SK-N-SH treated with all-trans-retinoic acid at 6 μM for 48 hours (cell line): ENCODE data around the gene TTC19.

ENCODE experiments used
- ARNTL ChIP-seq: fragments of 450-650 bp; formaldehyde crosslinking; IDR thresholded peaks from 2 replicates; pipeline ENCODE4 v1.5.0; 2020; ENCODE audit warnings: low read depth, mild to moderate bottlenecking, moderate library complexity, borderline replicate concordance
- PATZ1 ChIP-seq: fragments of 250-450 bp; sonication (Bioruptor Pico); IDR thresholded peaks from 2 replicates; pipeline ENCODE4 v1.8.0; 2020; ENCODE audit warnings: mild to moderate bottlenecking, moderate library complexity, borderline replicate concordance
- RARB ChIP-seq: fragments of 250-450 bp; sonication (Bioruptor Pico); IDR thresholded peaks from 2 replicates; pipeline ENCODE4 v1.8.0; 2021; ENCODE audit warnings: mild to moderate bottlenecking, moderate library complexity
- TOX ChIP-seq: fragments of 250-450 bp; sonication (Bioruptor Pico); IDR thresholded peaks from 2 replicates; pipeline ENCODE4 v1.8.0; 2021; ENCODE audit warnings: mild to moderate bottlenecking, moderate library complexity, borderline replicate concordance
- ZFP3 ChIP-seq: fragments of 250-450 bp; sonication (Bioruptor Pico); IDR thresholded peaks from 2 replicates; pipeline ENCODE4 v1.5.0; 2020; ENCODE audit warnings: mild to moderate bottlenecking, moderate library complexity
- ZNF565 ChIP-seq: fragments of 450-650 bp; formaldehyde crosslinking; conservative IDR thresholded peaks from 2 replicates; pipeline ENCODE4 v1.5.0; 2020; ENCODE audit warnings: low read depth, mild to moderate bottlenecking, moderate library complexity
- TF ChIP-seq, protein P1 (sequence below): fragments of 250-450 bp; sonication (Bioruptor Pico); IDR thresholded peaks from 2 replicates; pipeline ENCODE4 v1.5.0; 2020; ENCODE audit warnings: mild to moderate bottlenecking, moderate library complexity

- no peak for TF ChIP-seq ZFP3 (CRISPR knock-in tag)
- TF ChIP-seq PATZ1 (CRISPR knock-in tag) = no peak
- TF ChIP-seq, protein P1, sequence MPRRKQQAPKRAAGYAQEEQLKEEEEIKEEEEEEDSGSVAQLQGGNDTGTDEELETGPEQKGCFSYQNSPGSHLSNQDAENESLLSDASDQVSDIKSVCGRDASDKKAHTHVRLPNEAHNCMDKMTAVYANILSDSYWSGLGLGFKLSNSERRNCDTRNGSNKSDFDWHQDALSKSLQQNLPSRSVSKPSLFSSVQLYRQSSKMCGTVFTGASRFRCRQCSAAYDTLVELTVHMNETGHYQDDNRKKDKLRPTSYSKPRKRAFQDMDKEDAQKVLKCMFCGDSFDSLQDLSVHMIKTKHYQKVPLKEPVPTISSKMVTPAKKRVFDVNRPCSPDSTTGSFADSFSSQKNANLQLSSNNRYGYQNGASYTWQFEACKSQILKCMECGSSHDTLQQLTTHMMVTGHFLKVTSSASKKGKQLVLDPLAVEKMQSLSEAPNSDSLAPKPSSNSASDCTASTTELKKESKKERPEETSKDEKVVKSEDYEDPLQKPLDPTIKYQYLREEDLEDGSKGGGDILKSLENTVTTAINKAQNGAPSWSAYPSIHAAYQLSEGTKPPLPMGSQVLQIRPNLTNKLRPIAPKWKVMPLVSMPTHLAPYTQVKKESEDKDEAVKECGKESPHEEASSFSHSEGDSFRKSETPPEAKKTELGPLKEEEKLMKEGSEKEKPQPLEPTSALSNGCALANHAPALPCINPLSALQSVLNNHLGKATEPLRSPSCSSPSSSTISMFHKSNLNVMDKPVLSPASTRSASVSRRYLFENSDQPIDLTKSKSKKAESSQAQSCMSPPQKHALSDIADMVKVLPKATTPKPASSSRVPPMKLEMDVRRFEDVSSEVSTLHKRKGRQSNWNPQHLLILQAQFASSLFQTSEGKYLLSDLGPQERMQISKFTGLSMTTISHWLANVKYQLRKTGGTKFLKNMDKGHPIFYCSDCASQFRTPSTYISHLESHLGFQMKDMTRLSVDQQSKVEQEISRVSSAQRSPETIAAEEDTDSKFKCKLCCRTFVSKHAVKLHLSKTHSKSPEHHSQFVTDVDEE = no peak
- TF ChIP-seq TOX (CRISPR knock-in tag) = no peak
- TF ChIP-seq ZNF565 (CRISPR knock-in tag) = no peak
- no peak for TF ChIP-seq RARB (CRISPR knock-in tag)
- TF ChIP-seq ARNTL (CRISPR knock-in tag) = no peak
Measured at GRCh38 chr17:15970500-15970899, 29.1 kb upstream of the TTC19 start.
